GM12874 (cell line): Measurements from ENCODE around the gene MARCHF9.

Experiments
- CTCF ChIP-seq: IDR thresholded peaks from 2 replicates; pipeline ENCODE4 v1.5.1; 2011; ENCODE audit warnings: low read depth, mild to moderate bottlenecking, control low read depth, low read length, moderate library complexity; ENCODE audit not compliant: insufficient read depth

MARCHF9 gene

GRCh38 chr12:57783861-57784260 is 29.0 kb downstream of the MARCHF9 start:
- no peak for TF ChIP-seq CTCF

GRCh38 chr12:57793920-57794319 is 39.0 kb downstream of the MARCHF9 start:
- TF ChIP-seq CTCF: no peak

- TF ChIP-seq CTCF: no peak
Measured at GRCh38 chr12:57795354-57795753, 40.5 kb downstream of the MARCHF9 start.

- no peak for TF ChIP-seq CTCF
Measured at GRCh38 chr12:57796996-57797395, 42.1 kb downstream of the MARCHF9 start.

GRCh38 chr12:57797933-57798332 is 43.0 kb downstream of the MARCHF9 start:
- TF ChIP-seq CTCF: no peak

GRCh38 chr12:57800965-57801364 is 46.1 kb downstream of the MARCHF9 start:
- TF ChIP-seq CTCF: no peak

GRCh38 chr12:57802607-57803006 is 47.7 kb downstream of the MARCHF9 start:
- no peak for TF ChIP-seq CTCF
